ENCODE measurements around the gene GLI2.

GLI2 gene

DNA sequence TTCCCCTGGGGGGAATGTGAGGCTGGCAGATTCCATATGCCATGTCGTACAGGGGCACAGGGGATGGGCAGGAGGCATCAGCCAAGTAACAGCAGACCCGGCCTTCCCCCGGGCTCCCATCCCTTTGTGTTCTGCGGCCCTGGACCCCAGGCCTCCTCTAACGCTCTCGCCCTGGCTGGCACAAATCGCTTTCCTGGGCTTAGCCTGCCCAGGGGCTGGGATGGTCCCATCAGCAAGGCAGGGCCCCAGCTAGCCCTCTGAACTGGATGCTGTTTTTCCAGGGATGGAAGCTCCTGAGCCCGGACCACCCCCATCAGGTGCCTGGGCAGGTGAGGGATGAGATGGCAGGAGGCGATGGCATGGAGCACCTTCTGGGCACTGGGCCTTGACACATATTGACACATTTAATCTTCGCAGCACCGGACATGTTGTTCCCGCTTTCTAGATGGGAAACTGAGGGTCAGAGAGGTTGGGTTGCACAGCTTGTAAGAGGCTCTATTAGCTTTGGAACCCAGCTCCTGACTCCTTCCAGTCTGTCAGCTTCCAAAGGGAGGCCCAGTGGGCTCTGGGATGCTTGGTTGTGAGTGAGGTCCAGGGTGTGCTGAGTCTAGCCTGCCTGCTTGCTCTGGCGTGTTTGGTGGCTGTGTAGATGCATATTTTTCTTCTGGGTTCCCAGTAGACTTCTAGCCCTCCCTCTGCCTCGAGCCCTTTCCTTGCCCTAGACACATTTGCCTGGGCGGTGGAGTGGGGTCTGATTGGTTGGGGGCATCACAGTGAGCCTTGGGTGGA is 40.3 kb downstream of the GLI2 start:
- no peak for DNase-seq (ENCODE audit: low read depth)
- TF ChIP-seq, protein P1, sequence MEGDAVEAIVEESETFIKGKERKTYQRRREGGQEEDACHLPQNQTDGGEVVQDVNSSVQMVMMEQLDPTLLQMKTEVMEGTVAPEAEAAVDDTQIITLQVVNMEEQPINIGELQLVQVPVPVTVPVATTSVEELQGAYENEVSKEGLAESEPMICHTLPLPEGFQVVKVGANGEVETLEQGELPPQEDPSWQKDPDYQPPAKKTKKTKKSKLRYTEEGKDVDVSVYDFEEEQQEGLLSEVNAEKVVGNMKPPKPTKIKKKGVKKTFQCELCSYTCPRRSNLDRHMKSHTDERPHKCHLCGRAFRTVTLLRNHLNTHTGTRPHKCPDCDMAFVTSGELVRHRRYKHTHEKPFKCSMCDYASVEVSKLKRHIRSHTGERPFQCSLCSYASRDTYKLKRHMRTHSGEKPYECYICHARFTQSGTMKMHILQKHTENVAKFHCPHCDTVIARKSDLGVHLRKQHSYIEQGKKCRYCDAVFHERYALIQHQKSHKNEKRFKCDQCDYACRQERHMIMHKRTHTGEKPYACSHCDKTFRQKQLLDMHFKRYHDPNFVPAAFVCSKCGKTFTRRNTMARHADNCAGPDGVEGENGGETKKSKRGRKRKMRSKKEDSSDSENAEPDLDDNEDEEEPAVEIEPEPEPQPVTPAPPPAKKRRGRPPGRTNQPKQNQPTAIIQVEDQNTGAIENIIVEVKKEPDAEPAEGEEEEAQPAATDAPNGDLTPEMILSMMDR (conservative IDR thresholded peaks at IDR 0.05; ENCODE audit: low read depth, low read length): no peak
- H3K4me3 ChIP-seq (ENCODE audit: low read length): no peak overlapping the region

DNA sequence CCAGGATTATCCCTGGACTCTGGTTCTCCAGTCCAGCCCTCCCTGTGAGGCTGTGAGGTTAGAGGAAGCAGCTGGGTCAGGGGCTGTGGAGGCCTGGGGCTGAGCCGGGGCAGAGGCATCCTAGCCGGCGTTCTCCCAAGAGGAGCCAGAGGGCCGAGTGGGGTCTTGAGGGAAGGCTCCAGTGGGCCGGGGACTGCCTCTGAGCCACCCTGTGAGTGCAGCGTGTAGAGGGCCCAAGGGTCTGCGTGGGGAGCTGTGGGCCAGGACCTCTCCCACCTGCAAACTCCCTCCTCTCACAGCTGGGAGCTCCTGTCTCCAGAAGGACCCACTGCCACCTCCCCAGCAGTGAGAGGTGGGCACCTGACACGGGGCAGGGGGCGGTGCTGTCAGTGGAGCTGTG is 41.0 kb downstream of the GLI2 start:
- H3K4me3 ChIP-seq (ENCODE audit: low read length): no peak overlapping the region
- TF ChIP-seq, protein P1 (conservative IDR thresholded peaks at IDR 0.05; ENCODE audit: low read depth, low read length): no peak
- DNase-seq (ENCODE audit: low read depth): no peak

DNA sequence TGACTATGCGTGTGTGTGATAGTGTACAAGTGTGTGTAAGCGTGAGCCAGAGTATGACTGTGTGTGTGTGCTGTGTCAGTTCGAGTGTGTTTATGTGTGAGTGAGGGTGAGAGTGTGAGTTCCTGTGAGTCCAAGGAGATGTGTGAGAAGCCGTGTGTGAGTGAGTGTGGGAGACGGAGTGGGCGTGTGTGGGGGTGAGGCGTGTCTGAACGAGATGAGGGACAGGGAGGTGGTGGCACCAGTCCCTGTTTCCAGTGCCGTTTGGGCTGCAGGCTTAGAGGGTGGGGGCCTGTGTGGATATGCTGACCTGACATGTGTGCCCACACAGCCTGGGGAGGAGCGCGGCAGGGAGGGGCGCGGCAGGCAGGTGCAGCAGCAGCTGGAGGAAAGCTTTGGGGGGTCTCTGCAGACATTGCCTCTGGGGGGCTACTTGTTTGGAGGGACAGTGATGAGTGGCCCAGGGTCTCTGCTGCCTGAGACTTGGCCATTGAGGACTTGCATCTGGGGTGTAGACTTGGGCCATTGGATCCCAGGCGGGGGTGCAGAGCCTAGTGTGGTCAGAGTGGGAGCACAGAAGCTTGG is 41.6 kb downstream of the GLI2 start:
- H3K4me3 ChIP-seq (ENCODE audit: low read length): no peak overlapping the region
- TF ChIP-seq, protein P1 (conservative IDR thresholded peaks at IDR 0.05; ENCODE audit: low read depth, low read length): no peak
- DNase-seq (ENCODE audit: low read depth): no peak

DNA sequence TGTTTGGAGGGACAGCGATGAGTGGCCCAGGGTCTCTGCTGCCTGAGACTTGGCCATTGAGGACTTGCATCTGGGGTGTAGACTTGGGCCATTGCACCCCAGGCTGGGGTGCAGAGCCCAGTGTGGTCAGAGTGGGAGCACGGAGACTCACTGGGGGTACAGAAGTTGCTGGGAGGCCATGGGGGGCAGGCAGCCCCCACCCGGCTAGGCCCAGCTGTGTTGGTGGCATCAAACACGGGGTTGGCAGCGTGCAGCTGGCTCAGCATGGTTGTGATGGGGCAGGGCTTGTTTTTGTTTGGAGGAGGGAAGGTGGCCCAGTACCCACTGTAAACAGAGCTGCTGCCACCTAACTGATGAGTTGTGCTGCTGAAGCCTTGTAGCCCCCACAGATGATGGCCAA is 42.1 kb downstream of the GLI2 start:
- no peak for DNase-seq (ENCODE audit: low read depth)
- TF ChIP-seq, protein P1 (conservative IDR thresholded peaks at IDR 0.05; ENCODE audit: low read depth, low read length): no peak

DNA sequence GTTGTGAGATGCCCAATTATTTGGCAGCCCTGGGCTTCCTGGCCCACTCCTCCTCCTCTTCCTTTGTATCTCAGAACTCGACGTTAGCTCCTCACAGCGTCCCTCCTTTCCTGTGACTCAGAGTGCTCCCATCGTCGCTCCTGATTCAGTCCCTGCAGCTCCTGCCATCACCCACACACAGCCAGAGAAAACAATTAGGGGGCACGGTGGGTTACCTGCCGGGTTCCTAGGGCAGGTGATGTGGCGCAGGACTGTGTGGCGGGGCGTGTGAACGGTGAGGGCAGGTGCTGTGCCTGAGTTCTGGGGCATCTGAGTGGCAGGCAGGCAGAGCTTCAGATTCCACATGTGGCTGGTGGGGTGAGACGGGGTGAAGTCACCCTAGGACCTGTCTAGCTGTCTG is 42.6 kb downstream of the GLI2 start:
- TF ChIP-seq, protein P1 (conservative IDR thresholded peaks at IDR 0.05; ENCODE audit: low read depth, low read length): no peak
- H3K4me3 ChIP-seq (ENCODE audit: low read length): no peak overlapping the region
- DNase-seq (ENCODE audit: low read depth): no peak

More for the DNA sequence above, 42.1 kb downstream of the GLI2 start:
- no peak overlapping the region for H3K4me3 ChIP-seq (ENCODE audit: low read length)

DNA sequence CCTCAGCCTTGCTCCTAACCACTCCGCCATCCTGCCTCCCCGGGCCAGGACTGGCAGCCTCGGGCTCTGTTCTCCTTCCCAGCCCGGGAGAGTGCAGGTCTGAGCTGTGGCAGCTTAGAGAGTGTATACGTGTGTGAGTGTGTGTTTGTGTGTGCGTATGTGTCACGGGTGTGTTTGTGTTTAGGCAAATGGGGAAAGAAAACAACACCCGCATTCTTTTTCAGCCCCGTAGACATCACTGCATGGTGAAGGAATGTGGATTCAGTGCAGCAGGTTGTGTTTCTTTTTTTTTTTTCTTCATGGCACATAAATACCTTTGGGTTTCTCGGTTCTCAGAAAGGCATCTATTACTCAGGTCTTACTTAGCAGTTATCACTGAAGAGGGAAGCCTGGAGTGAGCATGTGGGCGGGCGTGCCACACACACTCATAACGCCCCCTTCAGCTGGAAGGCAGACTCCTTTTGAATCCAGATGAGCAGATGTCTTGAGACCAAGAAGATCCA is 44.2 kb downstream of the GLI2 start:
- peak; percentile 86 for DNase-seq (ENCODE audit: low read depth)

More for the DNA sequence above, 44.2 kb downstream of the GLI2 start:
- no peak overlapping the region for H3K4me3 ChIP-seq (ENCODE audit: low read length)
- TF ChIP-seq, protein P1 (conservative IDR thresholded peaks at IDR 0.05; ENCODE audit: low read depth, low read length): peak; percentile 38

Measured in retinal pigment epithelial cell (primary cell).